Fibroblast of skin of scalp (primary cell): ENCODE measurements around the gene CDK14.

ENCODE experiments used
- DNase-seq: peaks from one replicate; pipeline ENCODE4 v3.0.0-alpha.2; 2013

Gene CDK14

DNA sequence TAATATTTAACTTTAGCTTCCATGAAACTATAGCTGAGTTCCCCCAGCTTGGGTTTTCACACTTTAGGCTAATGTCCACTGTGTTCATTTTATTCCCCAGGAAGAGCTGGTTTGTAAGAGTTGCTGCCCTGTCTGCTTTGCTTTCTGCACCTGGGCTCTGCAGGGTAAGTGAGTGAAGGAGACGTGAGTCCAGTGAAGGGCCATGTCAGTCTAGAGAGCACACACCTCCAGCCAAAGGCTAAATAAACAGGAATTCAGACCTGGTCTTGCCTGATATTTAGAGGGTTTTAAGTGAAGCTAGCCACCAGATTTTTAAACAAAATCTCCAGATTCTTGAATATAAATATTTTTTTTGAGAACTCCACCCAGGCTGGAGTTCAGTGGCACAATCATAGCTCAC lies 643.7 kb downstream of the CDK14 start:
- no peak for DNase-seq

DNA sequence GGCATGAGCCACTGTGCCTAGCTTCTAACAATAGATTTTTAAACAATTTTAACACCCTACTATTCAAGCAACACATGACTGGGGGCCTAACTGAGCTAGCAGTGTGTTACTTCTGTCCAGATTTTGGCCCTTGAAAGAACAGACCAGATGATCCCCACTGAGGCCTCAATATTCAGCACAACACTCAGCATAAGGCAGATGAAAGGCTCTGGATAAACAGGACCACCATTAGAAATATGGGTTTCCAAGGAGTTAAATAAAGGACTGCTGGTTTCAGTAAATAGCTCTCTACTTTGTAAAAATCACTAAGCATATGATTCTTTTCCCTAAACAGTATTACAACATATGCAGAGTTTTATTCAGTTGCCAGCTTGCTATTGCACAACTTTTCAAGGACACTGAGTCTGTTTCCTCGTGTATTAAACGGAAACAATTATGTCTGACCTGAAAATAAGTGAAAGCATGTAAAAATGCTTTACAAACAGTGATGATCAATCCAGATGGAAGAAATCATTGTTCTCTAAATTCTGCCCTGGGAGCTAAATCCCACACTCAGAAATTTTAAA lies 644.3 kb downstream of the CDK14 start:
- DNase-seq = peak; percentile 38

DNA sequence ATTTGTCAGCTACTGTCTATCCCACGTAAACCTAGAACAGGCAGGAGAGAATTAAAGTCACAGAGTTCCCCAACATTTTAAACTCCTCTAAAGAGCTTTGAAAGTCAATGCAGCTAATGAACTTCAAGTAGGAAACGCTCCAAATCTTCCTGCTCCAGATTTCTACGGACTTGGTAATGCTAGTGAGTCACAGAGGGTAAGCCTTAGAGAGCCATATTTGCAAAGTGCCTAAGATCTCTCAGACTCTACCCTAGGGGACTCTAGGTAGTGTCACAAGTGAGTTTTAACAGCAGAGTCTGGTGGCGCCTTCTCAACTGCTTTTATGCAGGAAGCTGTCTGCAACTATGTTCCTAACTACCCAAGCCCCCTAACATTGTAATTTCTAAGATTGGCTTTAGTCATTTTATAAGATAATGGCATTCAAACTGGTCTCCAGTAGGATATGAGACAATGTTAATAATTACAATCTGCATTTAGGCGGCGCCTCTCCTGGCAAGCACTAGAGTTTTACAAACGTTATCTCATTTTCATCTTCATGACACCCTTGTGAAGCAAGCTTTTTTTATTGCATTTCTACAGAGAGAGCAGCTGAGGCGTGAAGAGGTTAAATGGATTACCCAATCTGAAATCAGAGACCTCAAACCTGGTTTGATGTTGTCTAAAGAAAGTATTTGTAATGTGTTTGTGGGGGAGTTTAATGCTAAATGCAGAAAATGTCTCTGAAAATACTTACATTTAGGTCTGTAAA lies 646.1 kb downstream of the CDK14 start:
- DNase-seq = peak; percentile 36

DNA sequence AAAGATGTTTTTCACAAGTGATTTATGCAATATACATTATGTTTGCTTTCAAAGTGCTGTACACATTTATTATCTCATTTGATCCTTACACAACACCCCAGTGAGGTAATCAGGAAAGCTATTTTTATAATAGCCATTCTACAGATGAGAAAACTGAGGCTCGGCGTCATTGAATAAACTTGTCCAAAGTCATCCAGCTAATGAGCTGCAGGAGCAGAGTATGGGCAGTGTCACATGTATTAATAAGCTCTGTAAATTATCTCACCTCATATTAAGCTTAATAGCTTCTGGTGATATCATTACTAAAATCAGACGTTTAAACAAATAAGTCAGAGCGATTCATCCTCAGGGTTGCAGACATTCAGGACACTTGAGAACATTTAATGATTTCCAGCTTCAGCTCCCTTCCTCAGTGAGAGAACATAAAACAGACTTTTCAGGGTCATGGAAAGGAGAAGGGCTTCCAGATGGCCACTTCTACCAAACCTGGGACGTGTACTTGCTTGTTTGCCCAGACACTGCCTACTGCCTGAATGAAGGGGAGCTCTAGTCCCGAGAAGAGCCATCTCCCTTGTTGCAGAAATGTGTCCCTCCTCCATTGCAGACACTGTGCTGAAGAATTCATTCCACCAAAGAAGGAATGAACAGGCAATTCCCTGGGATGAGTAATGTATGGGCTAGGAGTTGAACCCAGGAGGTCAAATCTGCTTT lies 647.6 kb downstream of the CDK14 start:
- DNase-seq = peak; percentile 72

DNA sequence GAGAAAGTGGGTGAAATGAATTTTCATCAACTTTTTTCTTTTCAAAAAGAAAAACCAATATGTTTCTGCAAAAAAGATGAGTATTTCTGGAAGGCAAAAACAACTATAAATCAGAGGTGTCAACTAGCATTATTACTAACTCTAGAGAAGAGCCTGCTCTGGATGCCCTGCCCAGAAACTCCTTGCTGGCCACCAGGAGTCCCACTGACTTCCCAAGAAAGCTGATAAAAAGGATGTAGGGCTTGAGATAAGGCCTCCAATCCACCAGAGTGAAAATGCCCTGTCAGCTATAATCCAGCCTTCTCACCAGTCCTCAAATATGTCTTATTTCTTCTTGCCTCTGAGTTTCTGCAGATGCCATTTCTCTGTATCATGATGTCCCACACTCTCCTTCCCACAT lies 651.4 kb downstream of the CDK14 start:
- no peak for DNase-seq

DNA sequence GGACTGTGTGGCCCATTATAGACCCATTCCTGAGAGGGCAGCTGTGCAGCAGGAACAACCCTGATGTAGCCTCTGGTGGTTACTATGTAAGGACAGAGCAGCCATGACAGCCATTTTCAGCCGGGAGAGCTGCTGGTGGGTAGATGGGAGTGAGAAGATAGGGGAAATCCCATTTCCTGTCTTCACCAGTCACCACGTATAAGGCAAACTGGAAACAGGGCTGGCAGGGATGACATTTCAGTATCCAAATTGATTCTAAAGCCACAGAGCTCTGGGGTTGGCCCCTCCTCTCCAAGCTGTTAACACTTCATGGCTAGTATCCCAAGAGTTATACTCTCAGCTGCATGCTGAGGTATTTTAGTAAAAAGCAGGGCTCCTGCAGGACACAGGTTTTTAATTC lies 652.9 kb downstream of the CDK14 start:
- DNase-seq = peak; percentile 47

DNA sequence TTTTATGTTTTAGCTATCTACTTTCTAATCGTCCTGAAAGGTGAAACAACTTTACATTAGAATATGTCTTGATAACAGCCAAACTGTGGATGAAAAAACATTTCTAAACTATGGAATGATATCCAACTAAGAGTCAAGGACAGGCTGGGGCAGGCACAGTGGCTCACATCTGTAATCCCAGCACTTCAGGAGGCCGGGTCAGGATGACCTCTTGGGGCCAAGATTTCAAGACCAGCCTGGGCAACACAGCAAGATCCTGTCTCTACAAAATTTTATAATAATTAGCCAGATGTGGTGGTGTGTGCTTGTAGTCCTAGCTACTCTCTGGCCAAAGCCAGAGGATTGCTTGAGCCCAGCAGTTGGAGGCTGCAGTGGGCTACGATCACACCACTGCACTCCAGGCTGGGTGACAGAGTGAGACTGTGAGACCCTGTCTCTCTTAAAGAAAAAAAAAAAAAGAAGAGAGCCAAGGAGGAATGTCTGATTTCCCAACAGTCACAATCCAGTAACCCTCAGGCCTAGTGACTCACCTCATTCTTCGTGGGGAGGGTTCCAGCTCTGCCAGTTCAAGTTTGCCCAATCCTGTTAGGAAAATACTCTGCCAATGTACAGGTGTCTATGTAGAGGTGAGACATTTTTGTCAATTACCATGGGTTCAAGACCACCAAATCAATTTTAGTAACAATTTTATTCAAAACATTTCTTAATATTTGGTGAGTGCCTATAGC lies 653.5 kb downstream of the CDK14 start:
- peak; percentile 73 for DNase-seq

DNA sequence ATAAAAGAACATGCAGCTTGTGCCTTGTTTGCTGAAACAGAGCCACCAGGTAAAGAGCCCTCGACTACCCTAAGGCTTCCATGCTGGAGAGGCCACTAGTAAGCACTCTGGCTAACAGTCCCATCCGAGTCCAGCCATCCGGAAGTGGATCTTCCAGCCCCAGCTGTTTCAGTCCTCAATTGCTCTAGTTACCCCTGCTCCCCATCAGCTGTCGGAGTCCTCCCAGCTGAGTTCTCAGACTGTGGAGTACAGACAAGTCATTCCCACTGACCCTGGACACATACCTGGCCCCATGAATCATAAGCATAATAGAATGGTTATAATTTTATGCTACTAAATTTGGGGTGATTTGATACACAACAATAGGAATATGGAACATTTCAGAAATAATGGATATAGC lies 654.6 kb downstream of the CDK14 start:
- no peak for DNase-seq

DNA sequence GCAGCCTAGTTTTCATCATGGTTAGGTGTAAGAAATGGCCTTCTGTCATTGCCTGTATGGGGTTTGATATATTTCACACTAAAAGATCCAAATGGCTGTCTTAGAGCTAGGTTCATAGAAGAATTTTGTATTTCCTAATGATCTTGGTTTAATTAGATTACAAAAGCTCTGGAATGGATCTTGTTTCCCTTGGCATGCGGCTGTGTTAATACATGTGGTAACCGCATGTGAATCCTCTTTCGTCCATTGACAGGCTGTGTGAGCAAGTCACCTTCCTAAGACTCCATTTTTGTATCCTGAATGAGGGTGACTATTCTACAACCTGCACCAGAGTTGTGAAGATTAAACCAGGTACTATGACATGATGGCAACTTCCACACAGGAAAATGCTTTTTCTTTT lies 655.8 kb downstream of the CDK14 start:
- DNase-seq = peak; percentile 46
